ENCODE data around the gene PCYT1A.
"Not testable (repeated sequence)": the region's sequence is repeated elsewhere in the genome, so short reads cannot be mapped to it uniquely, and the experiment has no call there.

The PCYT1A gene

GRCh38 chr3:196189566-196190347 lies 97.8 kb downstream of the PCYT1A start:
- DNase-seq = no peak

- DNase-seq = peak; percentile 22
These were observed 100.6 kb downstream of the PCYT1A start for GRCh38 chr3:196186651-196187573.

GRCh38 chr3:196184881-196185280 lies 102.6 kb downstream of the PCYT1A start:
- no peak for DNase-seq

- not testable (repeated sequence) for DNase-seq
These were observed 103.4 kb downstream of the PCYT1A start for GRCh38 chr3:196184169-196184432.

GRCh38 chr3:196181127-196181546 lies 106.4 kb downstream of the PCYT1A start:
- no peak for DNase-seq

- DNase-seq = no peak
These were observed 107.2 kb downstream of the PCYT1A start for GRCh38 chr3:196180346-196180745.
